Activated T-cell treated with anti-CD3 and anti-CD28 coated beads, Interleukin-2, amount 50 U/mL, for 72 hours (primary cell): Measurements from ENCODE around the gene APOA5. TPM values are rescaled to one million over a fixed set of nuclear protein-coding genes. Genes with fewer than 3 reads are reported as not detected.

ENCODE experiments used
- ATAC-seq, 2 donors: fragments of 150-1000 bp; cut with Tn5 transposase; replicated peaks in 1 of 2; 2 replicates each; pipeline ENCODE4 v1.10.0; 2021; ENCODE audit warnings: moderate library complexity in 2 of 2, mild to moderate bottlenecking in 1 of 2
- DNase-seq, 2 donors: peaks; one replicate each; pipeline ENCODE4 v3.0.0; 2021 to 2022; ENCODE audit warnings: mixed read lengths in 1 of 2
- H3K27ac Mint-ChIP-seq: one replicate; pipeline ENCODE4 v1.8.0; 2022; ENCODE audit warnings: mild to moderate bottlenecking, moderate library complexity, mixed read lengths
- H3K27me3 Mint-ChIP-seq: one replicate; pipeline ENCODE4 v1.8.0; 2022; ENCODE audit warnings: low read depth, mixed read lengths
- H3K36me3 Mint-ChIP-seq, 2 donors: one replicate each; pipeline ENCODE4 v1.8.0; 2022; ENCODE audit warnings: mixed read lengths in 2 of 2, mild to moderate bottlenecking in 1 of 2; ENCODE audit not compliant: insufficient read depth in 2 of 2
- H3K4me1 Mint-ChIP-seq: one replicate; pipeline ENCODE4 v1.8.0; 2022; ENCODE audit warnings: low read depth, mixed read lengths
- H3K4me3 Mint-ChIP-seq, 2 donors: one replicate each; pipeline ENCODE4 v1.8.0; 2022; ENCODE audit warnings: mild to moderate bottlenecking in 2 of 2, mixed read lengths in 2 of 2, moderate library complexity in 2 of 2
- H3K9me3 Mint-ChIP-seq, 2 donors: one replicate each; pipeline ENCODE4 v1.8.0; 2022; ENCODE audit warnings: mixed read lengths in 2 of 2
- total RNA-seq, 2 donors: library from RNA; stranded (reverse); gene quantifications; one replicate each; pipeline ENCODE4 v1.2.3, GENCODE V29; 2022

Gene APOA5
- total RNA-seq, 2 donors from 2014 or later = not detected

DNA sequence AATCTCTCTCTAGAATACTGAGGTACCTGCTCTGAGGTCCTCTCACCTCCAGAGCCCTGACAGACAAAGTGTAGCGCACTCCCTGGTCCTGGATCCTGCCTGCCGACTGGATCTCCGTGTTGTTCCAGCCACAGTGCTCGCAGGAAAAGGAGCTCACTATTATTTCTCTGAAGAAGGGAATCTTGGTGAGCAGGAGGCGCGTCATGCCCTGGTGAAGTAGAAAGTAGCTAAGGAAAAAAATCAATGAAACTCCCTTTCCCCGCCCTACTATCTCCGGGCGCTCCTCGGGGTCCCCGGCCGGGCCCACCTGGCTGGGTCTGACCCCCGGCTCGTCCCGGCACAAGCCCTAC lies 4.3 kb downstream of the APOA5 start:
- peaks cover 70% of the 10 kb centered on the region for H3K4me1 Mint-ChIP-seq
- no peaks in the 10 kb centered on the region for H3K27me3 Mint-ChIP-seq
- DNase-seq (no peak), ATAC-seq (peak in 1 of 2 donors; percentile 12)
- no peaks in the 10 kb centered on the region for H3K9me3 Mint-ChIP-seq
- peak overlapping the region; percentile 87 to 94 for H3K4me3 Mint-ChIP-seq
- peaks cover 12 to 22% of the 10 kb centered on the region in 2 donors for H3K36me3 Mint-ChIP-seq
- H3K27ac Mint-ChIP-seq = peak overlapping the region; percentile 81

DNA sequence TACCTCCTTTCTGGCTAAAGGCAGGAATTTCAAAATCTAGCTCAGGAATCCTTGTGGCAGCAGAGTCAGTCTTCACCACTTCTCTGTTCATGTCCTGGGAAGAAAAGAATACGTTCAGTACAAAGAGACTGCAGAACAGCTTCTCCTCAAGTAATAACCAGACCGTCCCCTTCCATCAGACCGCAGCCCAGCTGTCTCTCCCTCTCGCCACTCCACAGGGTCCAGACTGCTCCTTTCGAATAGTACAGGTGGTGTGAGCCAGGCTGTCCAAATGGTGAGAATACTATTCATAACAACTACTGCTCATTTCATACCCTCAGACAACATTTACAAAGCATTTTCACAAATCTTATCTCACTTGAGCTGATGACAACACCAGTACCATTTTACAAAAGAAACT lies 4.7 kb downstream of the APOA5 start:
- H3K4me1 Mint-ChIP-seq = peaks cover 74% of the 10 kb centered on the region
- ATAC-seq (no peak), DNase-seq (no peak)
- H3K9me3 Mint-ChIP-seq = no peaks in the 10 kb centered on the region
- no peaks in the 10 kb centered on the region for H3K27me3 Mint-ChIP-seq
- H3K4me3 Mint-ChIP-seq = peak overlapping the region; percentile 87 to 94
- H3K36me3 Mint-ChIP-seq = peaks cover 15 to 26% of the 10 kb centered on the region in 2 donors
- H3K27ac Mint-ChIP-seq = peak overlapping the region; percentile 81

DNA sequence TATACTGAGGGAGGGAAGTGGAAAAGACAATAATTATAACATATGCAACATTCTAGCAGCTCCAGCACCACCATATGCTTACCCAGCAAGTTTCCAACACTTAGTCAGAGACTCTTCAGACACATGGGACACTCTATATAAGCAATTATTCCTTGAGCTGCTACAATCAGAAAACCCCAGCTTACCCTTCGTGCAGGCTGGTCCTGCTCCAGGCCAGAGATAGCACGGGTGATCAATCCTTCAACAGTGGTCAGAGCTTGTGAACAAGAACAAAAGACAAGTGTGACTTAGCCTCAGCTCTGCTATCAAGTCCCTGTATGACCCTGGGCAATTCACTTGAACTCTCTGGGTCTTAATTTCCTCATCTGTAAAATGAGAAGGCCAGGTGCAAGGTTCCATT lies 5.4 kb downstream of the APOA5 start:
- Mint-ChIP-seq H3K27ac (peak overlapping the region; percentile 81), H3K27me3 (no peaks in the 10 kb centered on the region), H3K4me3 (peak overlapping the region; percentile 87 to 94), H3K4me1 (peaks cover 76% of the 10 kb centered on the region), H3K9me3 (no peaks in the 10 kb centered on the region), H3K36me3 (peaks cover 20 to 26% of the 10 kb centered on the region in 2 donors)
- no peak for ATAC-seq
- DNase-seq = no peak

DNA sequence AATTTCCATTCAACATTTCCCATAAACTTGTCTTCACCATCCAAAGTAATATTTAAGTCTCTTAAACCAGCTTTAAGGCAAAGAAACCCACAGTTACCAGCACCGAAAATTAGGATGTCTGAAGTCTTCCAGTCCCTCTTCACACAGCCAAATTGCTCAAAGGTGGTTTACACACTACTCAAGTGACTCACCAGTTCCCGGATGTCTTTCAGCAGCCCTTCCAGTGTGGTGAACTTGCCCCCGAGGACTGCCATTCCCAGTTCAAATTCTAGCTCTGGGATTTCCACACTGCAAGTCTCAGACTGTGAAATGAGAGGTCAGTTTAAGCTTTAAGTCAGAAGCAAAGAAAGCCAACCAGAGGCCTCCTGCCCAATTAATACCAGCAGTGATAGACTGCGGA lies 9.0 kb downstream of the APOA5 start:
- ATAC-seq (peak; percentile 45 to 76), DNase-seq (no peak)
- Mint-ChIP-seq H3K4me1 (peaks cover 91% of the 10 kb centered on the region), H3K36me3 (peaks cover 35 to 43% of the 10 kb centered on the region in 2 donors), H3K27ac (peak overlapping the region; percentile 90), H3K9me3 (no peaks in the 10 kb centered on the region), H3K27me3 (no peaks in the 10 kb centered on the region), H3K4me3 (peak overlapping the region in 1 of 2 donors; percentile 72)

DNA sequence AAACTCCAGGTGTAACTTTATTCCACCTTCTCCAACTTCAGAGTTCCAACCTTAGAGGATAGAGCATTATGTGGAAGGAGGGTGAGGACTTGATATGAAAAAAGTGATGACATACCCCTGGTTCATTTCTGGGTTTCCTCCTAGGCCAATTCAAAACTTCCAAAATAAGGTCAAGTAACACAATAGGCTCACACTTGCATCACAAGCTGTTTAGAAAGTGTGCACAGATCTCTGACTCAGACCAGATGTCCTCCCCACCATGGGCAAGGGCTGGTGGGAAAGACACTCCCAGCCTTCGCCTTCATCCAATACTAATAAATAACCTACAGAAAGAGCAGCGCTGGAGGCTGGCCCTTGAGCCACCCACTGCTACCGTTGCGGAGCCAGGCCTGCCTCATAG lies 13.1 kb downstream of the APOA5 start:
- ATAC-seq (peak in 1 of 2 donors; percentile 26), DNase-seq (no peak)
- Mint-ChIP-seq H3K9me3 (no peaks in the 10 kb centered on the region), H3K27me3 (no peaks in the 10 kb centered on the region), H3K4me1 (peaks cover 90% of the 10 kb centered on the region), H3K4me3 (peak overlapping the region in 1 of 2 donors; percentile 27), H3K36me3 (peaks cover 22 to 46% of the 10 kb centered on the region in 2 donors), H3K27ac (peak overlapping the region; percentile 48)

DNA sequence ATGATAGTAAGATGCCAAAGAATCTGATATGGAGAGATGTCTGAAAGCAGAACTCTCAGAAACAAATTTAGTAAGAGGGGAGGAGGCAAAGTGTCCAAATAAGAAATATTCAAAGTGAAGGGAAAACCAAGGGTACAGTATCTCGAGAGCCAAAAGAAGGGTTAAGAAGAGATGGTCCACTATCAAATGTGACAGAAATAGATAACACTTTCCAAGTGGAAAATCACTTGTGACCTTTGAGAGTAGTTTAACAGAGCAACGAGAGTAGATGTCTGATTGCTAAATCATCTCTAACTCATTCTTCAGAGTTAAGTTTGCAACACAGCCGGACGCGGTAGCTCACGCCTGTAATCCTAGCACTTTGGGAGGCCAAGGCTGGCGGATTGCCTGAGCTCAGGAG lies 14.6 kb downstream of the APOA5 start:
- peaks cover 79% of the 10 kb centered on the region for H3K4me1 Mint-ChIP-seq

DNA sequence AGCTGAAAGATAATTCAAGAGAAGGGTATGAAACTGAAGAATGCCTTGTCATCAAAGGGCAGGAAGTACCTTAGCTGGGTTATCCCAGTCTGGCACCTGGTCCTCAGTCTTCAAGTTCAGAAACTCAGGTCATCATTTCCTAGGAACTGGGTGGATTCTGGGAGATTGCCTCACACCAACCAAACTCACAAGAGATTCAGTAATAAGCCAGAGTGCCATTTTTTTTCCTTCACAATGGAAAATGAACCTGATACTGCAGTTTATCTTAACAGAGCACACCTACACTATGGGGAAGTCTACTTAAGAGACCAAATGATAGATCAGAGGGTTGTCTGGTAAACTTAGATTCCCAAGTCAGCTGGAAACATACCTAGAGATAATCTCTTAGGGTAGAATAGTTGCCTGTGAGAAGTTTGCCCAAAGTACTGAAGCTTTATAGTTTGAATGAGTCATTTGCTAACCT lies 15.1 kb downstream of the APOA5 start:
- peaks cover 12 to 37% of the 10 kb centered on the region in 2 donors for H3K36me3 Mint-ChIP-seq
- ATAC-seq = peak in 1 of 2 donors; percentile 3
- no peaks in the 10 kb centered on the region for H3K27me3 Mint-ChIP-seq
- peaks cover 79% of the 10 kb centered on the region for H3K4me1 Mint-ChIP-seq
- H3K27ac Mint-ChIP-seq = peak overlapping the region; percentile 95
- H3K4me3 Mint-ChIP-seq = peak overlapping the region in 1 of 2 donors; percentile 67
- no peaks in the 10 kb centered on the region for H3K9me3 Mint-ChIP-seq
- DNase-seq = no peak

More for the DNA sequence above, 14.6 kb downstream of the APOA5 start:
- ATAC-seq = no peak
- Mint-ChIP-seq H3K27ac (peak overlapping the region; percentile 95), H3K27me3 (no peaks in the 10 kb centered on the region), H3K36me3 (peaks cover 13 to 41% of the 10 kb centered on the region in 2 donors), H3K9me3 (no peaks in the 10 kb centered on the region), H3K4me3 (peak overlapping the region in 1 of 2 donors; percentile 67)
- DNase-seq = no peak

DNA sequence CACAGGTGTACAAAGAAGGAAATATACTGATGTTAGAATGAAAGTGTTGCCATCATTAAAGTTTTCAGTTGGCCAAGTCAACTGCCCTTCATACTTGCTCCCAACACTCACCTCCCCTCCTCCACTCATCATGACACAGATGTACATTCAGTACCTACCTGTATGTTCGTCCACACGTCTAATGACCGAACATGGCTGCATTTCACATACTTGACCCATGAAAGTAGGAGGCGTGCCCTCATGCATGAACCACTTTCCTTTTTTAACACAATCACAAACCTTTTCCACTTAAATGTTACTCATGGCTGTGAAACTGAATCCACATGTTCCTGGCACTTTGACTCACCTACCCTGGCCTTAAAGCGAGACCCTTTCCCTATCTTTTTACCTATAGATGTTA lies 15.7 kb downstream of the APOA5 start:
- DNase-seq = no peak
- Mint-ChIP-seq H3K27me3 (no peaks in the 10 kb centered on the region), H3K36me3 (peaks cover 11 to 32% of the 10 kb centered on the region in 2 donors), H3K4me3 (peak overlapping the region in 1 of 2 donors; percentile 67), H3K9me3 (no peaks in the 10 kb centered on the region), H3K4me1 (peaks cover 80% of the 10 kb centered on the region), H3K27ac (peak overlapping the region; percentile 95)
- no peak for ATAC-seq

DNA sequence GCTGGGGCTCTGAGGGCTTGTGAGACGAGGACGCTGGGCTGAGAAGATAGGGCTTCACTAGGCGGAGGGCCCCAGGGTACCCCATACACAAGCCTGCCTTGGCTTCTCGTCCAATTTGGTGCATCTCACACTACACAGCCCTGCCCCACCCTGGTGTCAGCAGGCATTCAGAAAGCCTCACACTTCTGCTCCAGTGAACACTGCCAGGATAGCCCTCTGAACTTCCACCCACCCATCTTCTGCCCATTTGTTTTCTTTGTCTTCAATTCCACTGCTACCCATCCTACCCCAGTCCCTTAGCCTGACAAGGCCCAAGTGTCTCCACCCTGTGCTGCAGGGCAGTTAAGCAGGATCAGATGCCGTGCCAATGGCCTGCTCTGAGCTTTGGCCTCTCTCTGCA lies 17.0 kb downstream of the APOA5 start:
- H3K4me3 Mint-ChIP-seq = peak overlapping the region in 1 of 2 donors; percentile 3
- H3K27ac Mint-ChIP-seq = no peak overlapping the region
- H3K4me1 Mint-ChIP-seq = peaks cover 81% of the 10 kb centered on the region
- H3K27me3 Mint-ChIP-seq = no peaks in the 10 kb centered on the region
- no peak for ATAC-seq
- no peak for DNase-seq
- H3K9me3 Mint-ChIP-seq = no peaks in the 10 kb centered on the region
- H3K36me3 Mint-ChIP-seq = peaks cover 12 to 30% of the 10 kb centered on the region in 2 donors

DNA sequence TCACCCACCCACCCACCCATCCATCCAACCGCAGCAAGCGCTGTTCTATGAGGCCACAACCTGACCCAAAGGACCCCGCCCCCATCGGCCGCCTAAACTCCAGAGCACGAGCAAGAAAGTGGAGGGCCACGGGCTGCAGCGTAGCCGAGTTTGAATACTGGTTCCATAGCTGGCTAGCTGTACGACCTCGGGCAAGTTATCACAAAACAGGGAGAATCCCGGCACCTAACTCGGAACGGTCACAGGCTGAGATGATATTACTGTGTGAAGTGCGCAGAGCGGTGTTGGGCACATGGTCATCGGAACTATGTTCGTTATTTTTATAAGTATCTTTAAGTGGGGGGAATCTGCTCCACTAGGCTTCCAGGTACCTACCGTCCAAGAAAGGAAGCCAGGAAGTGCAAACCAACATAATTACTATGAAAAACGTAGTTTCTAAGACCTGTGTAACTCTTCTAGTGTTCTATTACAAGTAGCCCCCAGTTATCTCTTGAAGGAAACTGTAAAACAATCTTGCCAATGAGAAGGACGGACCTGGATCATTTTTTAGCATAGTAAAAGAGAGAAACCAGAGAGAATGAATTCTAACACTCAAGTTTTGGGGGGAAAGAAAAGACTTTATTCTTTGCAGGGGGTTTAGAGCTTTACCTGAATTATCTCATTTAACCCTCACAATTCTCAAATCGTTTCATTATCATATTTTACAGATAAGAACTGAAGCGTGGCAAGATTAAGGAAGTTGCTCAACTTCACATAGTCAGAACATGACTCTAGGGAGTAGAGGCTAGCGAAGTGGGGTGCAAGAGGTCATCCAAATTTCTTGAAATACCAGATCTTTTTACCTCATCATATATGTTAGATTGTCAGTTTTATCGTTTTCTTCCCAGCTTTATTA lies 18.2 kb downstream of the APOA5 start:
- no peak for DNase-seq
- ATAC-seq = peak in 1 of 2 donors; percentile 16
- Mint-ChIP-seq H3K36me3 (peaks cover 10 to 26% of the 10 kb centered on the region in 2 donors), H3K4me3 (peak overlapping the region; percentile 93 to 98), H3K4me1 (peaks cover 69% of the 10 kb centered on the region), H3K27me3 (no peaks in the 10 kb centered on the region), H3K9me3 (no peaks in the 10 kb centered on the region), H3K27ac (peak overlapping the region; percentile 99)

DNA sequence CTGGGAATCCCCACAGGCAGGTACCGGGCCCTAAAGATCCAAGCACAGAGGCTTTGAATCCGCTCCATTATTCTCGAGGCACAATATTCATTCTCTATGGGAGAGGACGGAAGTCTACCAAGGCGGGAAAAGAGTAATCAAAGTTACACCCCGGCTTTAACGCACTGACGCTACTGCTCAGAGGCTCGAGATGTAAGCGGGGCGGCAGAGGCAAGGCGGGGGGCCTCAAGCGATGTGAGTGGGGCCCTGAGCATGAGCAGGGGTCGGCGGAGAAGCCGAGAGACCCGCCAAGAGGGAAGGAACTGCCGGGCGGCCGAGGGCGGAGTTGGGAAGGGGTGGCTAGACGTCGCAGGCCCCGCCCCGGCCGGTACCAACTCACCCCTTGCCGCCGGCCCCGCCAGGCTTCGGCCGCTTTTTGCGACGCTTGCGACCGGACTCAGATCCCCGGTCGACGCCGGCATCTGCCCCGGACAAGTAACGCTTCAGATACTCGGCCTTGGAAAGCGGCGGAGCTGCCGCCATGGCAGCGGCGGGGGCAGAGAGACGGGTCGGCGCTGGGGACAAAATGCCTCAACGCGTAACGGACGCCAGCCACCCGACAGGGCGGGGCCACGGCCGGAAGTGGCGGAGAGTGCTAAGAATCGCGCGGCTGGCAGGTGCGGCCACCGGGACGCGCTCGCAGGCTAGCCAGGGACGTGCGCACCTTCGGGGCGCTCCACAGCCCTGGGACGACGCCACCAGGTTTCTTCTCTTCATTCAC lies 19.1 kb downstream of the APOA5 start, which contains the start of gene BUD13:
Gene BUD13 (minus strand): TSS at position 545 of the 760 bp plus-strand sequence. CDS start 23 bp downstream, at position 522.
- peaks cover 7 to 23% of the 10 kb centered on the region in 2 donors for H3K36me3 Mint-ChIP-seq
- H3K4me1 Mint-ChIP-seq = peaks cover 61% of the 10 kb centered on the region
- ATAC-seq = peak; percentile 93 to 94

DNA sequence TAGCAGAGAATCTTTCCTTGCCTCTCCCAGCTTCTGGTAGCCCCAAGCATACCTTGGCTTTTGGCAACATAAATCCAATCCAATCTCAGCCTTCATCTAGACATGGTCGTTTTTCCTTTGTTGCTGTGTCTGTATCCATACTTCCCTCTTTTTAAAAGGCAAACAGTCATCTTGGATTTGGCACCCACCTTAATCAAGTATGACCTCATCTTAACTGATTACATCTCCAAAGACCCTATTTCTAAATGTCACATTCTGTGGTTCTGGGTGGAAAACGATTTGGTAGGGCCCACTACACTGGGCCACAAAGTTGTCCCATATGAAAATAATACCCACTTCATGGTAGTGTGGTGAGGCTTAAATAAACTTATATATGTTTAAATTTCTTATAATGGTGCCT lies 19.7 kb downstream of the APOA5 start:
- Mint-ChIP-seq H3K4me1 (peaks cover 54% of the 10 kb centered on the region), H3K27ac (peak overlapping the region; percentile 99), H3K27me3 (no peaks in the 10 kb centered on the region), H3K36me3 (peaks cover 6 to 22% of the 10 kb centered on the region in 2 donors), H3K4me3 (peak overlapping the region; percentile 93 to 98), H3K9me3 (no peaks in the 10 kb centered on the region)
- no peak for ATAC-seq
- no peak for DNase-seq

More for the DNA sequence above, 19.1 kb downstream of the APOA5 start, which contains the start of gene BUD13:
- H3K9me3 Mint-ChIP-seq = no peaks in the 10 kb centered on the region
- H3K4me3 Mint-ChIP-seq = peak within 1 kb of the TSS; percentile 93 to 98
- H3K27ac Mint-ChIP-seq = peak within 1 kb of the TSS; percentile 99
- no peaks in the 10 kb centered on the region for H3K27me3 Mint-ChIP-seq
- DNase-seq = peak; percentile 96 to 97

DNA sequence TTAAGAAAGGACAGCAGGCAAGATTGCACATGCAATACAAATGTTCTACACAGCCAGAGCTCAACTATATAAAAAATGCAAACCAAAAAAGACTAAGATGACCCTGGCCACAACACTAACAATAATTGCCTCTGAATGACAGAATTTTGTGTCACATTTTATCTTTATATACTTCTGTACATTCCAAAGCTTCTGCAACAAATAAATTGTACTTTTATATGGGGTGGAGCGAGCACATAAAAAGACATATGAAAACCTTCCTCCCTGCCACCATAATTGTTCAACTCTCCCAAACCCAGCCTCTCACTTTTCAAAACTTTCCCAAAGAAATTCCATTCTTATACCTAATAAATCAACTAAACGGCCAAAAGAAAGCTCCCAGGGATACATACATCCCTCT lies 29.5 kb downstream of the APOA5 start:
- ATAC-seq (no peak), DNase-seq (no peak)
- H3K9me3 Mint-ChIP-seq = no peaks in the 10 kb centered on the region
- H3K27ac Mint-ChIP-seq = no peak overlapping the region
- no peaks in the 10 kb centered on the region for H3K27me3 Mint-ChIP-seq
- peaks cover 8 to 38% of the 10 kb centered on the region in 2 donors for H3K36me3 Mint-ChIP-seq
- peaks cover 15% of the 10 kb centered on the region for H3K4me1 Mint-ChIP-seq
- no peak overlapping the region for H3K4me3 Mint-ChIP-seq
